ENCODE measurements around the gene TGM1. TPM values are rescaled to one million over a fixed set of nuclear protein-coding genes. Genes with fewer than 3 reads are reported as not detected.
A peak's percentile ranks its signal among the peaks of the same experiment; 100 is the strongest.

TGM1 gene
- total and polyA plus RNA-seq, 2 donors (not counting 1 experiment from before 2014, with no cell fraction given): 2.7 to 11.9 TPM

GRCh38 chr14:24231263-24232120 lies 31.5 kb downstream of the TGM1 start:
- Mint-ChIP-seq H3K4me3 (peak overlapping the region; percentile 96), H3K9me3 (ENCODE audit: insufficient read depth) (no peaks in the 10 kb centered on the region), H3K27me3 (no peaks in the 10 kb centered on the region), H3K4me1 (peaks cover 53% of the 10 kb centered on the region), H3K27ac (peak overlapping the region; percentile 95)
- Histone ChIP-seq H2AFZ (ENCODE audit: insufficient read depth, low read depth, low read length, poor library complexity, severe bottlenecking) (peak overlapping the region; percentile 90), H3K79me2 (ENCODE audit: control insufficient read depth, insufficient read depth, low read length) (peaks cover 77% of the 10 kb centered on the region), H3K36me3 (replicated peaks in 1 of 2; ENCODE audit: control extremely low read depth in 1 of 2, control insufficient read depth in 1 of 2, extremely low read depth in 1 of 2, insufficient read depth in 2 of 2, low read length in 1 of 2) (peaks cover 0 to 24% of the 10 kb centered on the region in 2 experiments), H3K4me3 (ENCODE audit: control extremely low read depth in 1 of 5, extremely low read depth in 1 of 5, insufficient read depth in 1 of 5, low read depth in 2 of 5, low read length in 4 of 5) (peak overlapping the region; percentile 75 to 100 (median 97)), H3K9ac (ENCODE audit: low read length) (peak overlapping the region; percentile 91), H3K27ac (ENCODE audit: low read length in 2 of 2) (peak overlapping the region; percentile 36 to 67), H3K27me3 (replicated peaks in 1 of 4; ENCODE audit: control extremely low read depth in 1 of 4, control insufficient read depth in 3 of 4, insufficient read depth in 4 of 4, low read length in 3 of 4) (no peaks in the 10 kb centered on the region), H3K9me3 (ENCODE audit: control extremely low read depth in 1 of 3, control insufficient read depth in 2 of 3, insufficient read depth in 1 of 3, low read length in 2 of 3) (no peaks in the 10 kb centered on the region), H3K4me1 (ENCODE audit: control insufficient read depth in 2 of 2, insufficient read depth in 2 of 2, low read length in 2 of 2) (peaks cover 18 to 24% of the 10 kb centered on the region in 2 donors), H4K20me1 (ENCODE audit: control insufficient read depth, insufficient read depth, low read length, poor library complexity, severe bottlenecking) (peaks cover 16% of the 10 kb centered on the region), H3K4me2 (replicated peaks; ENCODE audit: low read depth, low read length, poor library complexity, severe bottlenecking) (peak overlapping the region; percentile 83)
- DNase-seq: no peak
- CTCF ChIA-PET: interaction anchor here (0.6 to 1.1 kb wide), 2 partner anchors 11 to 15 kb away, joined by 3 read pairs; partner anchors contain the start of genes MDP1 and TINF2
- intact Hi-C loops (cut with micrococcal nuclease): loop anchor here (1.0 to 5.0 kb wide), 10 partner anchors 11 to 211 kb away; partner anchors contain the start of genes CHMP4A, DCAF11, DHRS1 and IPO4
- no peak for TF ChIP-seq EZH2 (IDR thresholded peaks at IDR 0.05; ENCODE audit: borderline replicate concordance, insufficient read depth, low read depth, low read length, poor library complexity, severe bottlenecking)
- no peak for TF ChIP-seq CTCF (IDR thresholded peaks at IDR 0.05)
- 6% methylated on average over 19 of the region's 23 CpGs for WGBS (ENCODE audit: insufficient coverage)
- no peak for ATAC-seq (ENCODE audit: low read depth)
- POLR2A ChIA-PET: no interaction called here

GRCh38 chr14:24228902-24229301 lies 34.1 kb downstream of the TGM1 start:
- Mint-ChIP-seq H3K27me3 (no peaks in the 10 kb centered on the region), H3K27ac (no peak overlapping the region), H3K9me3 (ENCODE audit: insufficient read depth) (no peaks in the 10 kb centered on the region), H3K4me1 (peaks cover 49% of the 10 kb centered on the region), H3K4me3 (no peak overlapping the region)
- H3K4me2 ChIP-seq (replicated peaks; ENCODE audit: low read depth, low read length, poor library complexity, severe bottlenecking): no peak overlapping the region
- TF ChIP-seq EZH2 (IDR thresholded peaks at IDR 0.05; ENCODE audit: borderline replicate concordance, insufficient read depth, low read depth, low read length, poor library complexity, severe bottlenecking) (no peak), CTCF (IDR thresholded peaks at IDR 0.05) (no peak)
- intact Hi-C loops (cut with micrococcal nuclease): no loop called here
- no peak for DNase-seq
- H3K27me3 ChIP-seq (replicated peaks in 1 of 4; ENCODE audit: control extremely low read depth in 1 of 4, control insufficient read depth in 3 of 4, insufficient read depth in 4 of 4, low read length in 3 of 4): no peaks in the 10 kb centered on the region
- peaks cover 91% of the 10 kb centered on the region for H3K79me2 ChIP-seq (ENCODE audit: control insufficient read depth, insufficient read depth, low read length)
- H4K20me1 ChIP-seq (ENCODE audit: control insufficient read depth, insufficient read depth, low read length, poor library complexity, severe bottlenecking): peaks cover 22% of the 10 kb centered on the region
- POLR2A ChIA-PET: interaction anchor here (0.6 to 1.1 kb wide), 2 partner anchors 14 to 70 kb away, joined by 3 to 8 read pairs; partner anchors contain the start of gene TINF2
- no CpG with 5 or more reads among the region's 1 CpG for WGBS (ENCODE audit: insufficient coverage)
- H3K4me1 ChIP-seq (ENCODE audit: control insufficient read depth in 2 of 2, insufficient read depth in 2 of 2, low read length in 2 of 2): peaks cover 18 to 22% of the 10 kb centered on the region in 2 donors
- no peaks in the 10 kb centered on the region for H3K9me3 ChIP-seq (ENCODE audit: control extremely low read depth in 1 of 3, control insufficient read depth in 2 of 3, insufficient read depth in 1 of 3, low read length in 2 of 3)
- no peak for ATAC-seq (ENCODE audit: low read depth)
- no peak overlapping the region for H3K9ac ChIP-seq (ENCODE audit: low read length)
- H3K27ac ChIP-seq (ENCODE audit: low read length in 2 of 2): no peak overlapping the region
- H3K4me3 ChIP-seq (ENCODE audit: control extremely low read depth in 1 of 5, extremely low read depth in 1 of 5, insufficient read depth in 1 of 5, low read depth in 2 of 5, low read length in 4 of 5): no peak overlapping the region
- H2AFZ ChIP-seq (ENCODE audit: insufficient read depth, low read depth, low read length, poor library complexity, severe bottlenecking): no peak overlapping the region
- CTCF ChIA-PET: interaction anchor here (0.8 to 2.2 kb wide), 4 partner anchors 13 to 77 kb away, joined by 3 to 8 read pairs (median 5); partner anchors contain the start of genes MDP1, RABGGTA and TINF2
- H3K36me3 ChIP-seq (replicated peaks in 1 of 2; ENCODE audit: control extremely low read depth in 1 of 2, control insufficient read depth in 1 of 2, extremely low read depth in 1 of 2, insufficient read depth in 2 of 2, low read length in 1 of 2): peaks cover 0 to 8% of the 10 kb centered on the region in 2 experiments

Measured in B cell (primary cell).